Measurements from ENCODE around the gene TRAF2.

GRCh38 chr9:136960938-136961275 lies 74.6 kb downstream of the TRAF2 start:
- no peak for TF ChIP-seq CTCF (IDR thresholded peaks at IDR 0.05; ENCODE audit: low read depth, low read length)
- TF ChIP-seq POLR2A (IDR thresholded peaks at IDR 0.05; ENCODE audit: extremely low read depth, insufficient read length) = no peak
- TF ChIP-seq MAX (IDR thresholded peaks at IDR 0.05; ENCODE audit: low read depth, low read length) = no peak
